NCI-H2029 (cell line): Measurements from ENCODE around the gene ZDHHC22.

ENCODE experiments used
- DNase-seq: peaks from one replicate; lab custom pipeline; 2025; lab: John Stamatoyannopoulos, UW

The ZDHHC22 gene

DNA sequence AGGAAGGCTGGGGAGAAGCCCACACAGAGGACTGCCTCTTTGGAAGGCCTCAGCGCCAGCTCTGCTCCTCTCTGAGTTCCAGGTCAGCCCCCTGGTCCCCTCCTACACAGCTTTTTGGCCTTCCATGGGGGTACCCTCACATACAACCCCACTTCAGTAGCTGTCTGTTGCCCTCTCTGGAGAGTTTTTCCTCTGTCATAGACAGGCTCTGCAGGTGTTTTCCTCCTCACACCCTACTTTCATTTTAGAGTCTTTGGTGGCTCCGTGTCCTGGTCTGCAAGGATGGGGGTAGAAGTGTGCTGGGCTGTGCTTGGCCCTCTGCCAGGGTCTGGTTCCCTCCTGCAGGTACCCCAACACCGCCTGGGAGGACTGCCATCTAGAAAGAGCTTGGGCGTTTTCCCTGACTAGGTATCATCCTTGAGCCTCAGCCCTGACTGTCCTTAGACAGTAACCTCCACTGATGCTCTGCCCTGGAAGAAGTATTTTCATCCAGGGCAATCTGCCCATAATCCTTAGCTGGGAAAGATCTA, 15.1 kb downstream of the ZDHHC22 start:
- DNase-seq = no peak

DNA sequence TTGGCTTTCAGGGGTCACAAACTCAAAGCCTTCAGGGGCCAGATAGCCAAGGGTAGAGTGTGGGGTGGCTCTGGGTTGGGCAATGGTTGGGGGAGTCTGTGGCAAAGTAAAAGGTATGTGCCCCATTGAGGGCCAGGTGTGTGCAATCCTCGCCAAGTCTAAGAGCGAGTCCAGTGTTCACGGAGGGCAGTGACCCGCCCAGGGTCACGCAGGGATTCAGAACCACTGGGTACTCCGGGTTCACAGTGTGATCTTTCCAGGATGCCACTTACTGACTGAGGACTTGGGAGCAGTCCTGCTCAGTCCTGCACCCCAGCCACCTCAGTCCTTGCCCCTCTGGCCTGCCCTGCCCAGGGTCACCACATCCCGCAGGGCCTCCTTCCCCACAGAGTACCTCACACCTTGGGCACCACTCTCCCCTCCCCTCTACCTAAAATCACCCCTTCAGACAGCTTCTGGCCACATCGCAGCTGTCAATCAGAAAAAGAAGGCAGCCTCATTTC, 15.7 kb downstream of the ZDHHC22 start:
- DNase-seq = no peak

DNA sequence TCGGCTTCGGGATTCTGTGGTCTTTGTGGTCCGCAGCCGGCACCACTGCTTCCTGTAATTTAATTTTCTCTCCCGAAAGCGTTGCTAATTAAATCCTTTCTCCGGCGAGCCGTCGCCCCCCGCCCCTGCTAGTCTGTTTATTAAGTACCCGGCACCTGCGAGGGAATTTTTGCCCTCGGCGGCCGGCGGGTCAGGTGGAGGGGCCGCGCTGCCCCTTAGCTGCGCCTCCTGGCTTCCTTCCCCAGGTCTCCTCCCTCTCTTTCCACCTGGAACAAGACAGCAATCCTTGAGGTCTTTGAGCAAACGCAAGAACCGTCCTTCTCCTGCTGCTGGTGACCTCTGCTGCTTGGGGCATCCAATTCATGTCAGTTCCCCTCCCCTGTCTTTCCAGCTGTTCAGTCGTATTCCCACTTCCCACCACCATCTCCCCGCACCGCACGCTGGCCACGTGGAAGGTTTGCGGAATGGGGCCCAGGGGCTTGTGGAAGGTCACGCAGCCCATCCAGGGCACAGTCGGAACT, 16.2 kb downstream of the ZDHHC22 start:
- no peak for DNase-seq

DNA sequence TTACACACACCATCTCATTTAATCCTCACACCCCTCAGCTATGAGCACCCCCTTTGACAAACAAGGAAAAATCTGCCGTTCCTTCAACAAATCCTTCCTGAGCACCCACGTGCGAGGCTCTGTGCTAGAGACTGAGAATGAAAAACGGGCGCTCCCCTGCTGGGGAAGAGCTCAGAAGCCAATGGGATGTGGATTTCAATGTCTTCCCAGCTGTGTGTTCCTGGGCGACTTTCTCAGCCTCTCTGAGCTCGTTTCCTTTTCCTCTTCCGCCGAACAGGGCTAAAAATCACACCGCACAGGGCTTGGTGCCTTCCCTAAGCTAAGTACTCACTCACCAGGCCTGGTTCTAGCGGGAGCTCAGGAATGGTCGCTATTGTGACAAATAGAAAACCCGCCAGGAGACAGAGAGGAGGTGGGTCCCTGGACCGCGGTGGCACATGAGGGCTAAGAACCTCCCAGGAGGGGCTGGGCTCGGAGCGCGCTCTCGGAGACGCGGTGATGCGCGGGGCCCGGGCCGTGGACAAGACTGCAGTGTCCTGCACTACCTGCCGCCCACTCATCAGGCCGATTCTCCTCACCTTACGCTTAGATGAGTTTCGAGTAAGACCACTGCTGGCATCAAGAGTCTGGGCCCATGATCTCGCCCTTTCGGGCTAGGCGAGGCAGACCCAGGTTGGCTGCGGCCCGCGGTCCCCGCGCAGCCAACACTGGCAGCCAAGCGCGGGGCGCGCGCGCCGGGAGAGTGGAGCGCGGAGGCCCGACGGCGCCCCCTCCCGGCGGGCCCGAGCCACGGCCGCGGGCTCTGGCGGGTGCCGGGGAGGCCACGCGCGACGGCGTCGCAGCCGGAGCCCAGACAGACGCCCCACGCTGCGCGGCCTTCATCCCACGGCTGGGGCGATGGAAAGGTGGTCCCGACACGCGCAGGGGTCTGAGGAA, 17.0 kb downstream of the ZDHHC22 start:
- DNase-seq = peak; percentile 26

DNA sequence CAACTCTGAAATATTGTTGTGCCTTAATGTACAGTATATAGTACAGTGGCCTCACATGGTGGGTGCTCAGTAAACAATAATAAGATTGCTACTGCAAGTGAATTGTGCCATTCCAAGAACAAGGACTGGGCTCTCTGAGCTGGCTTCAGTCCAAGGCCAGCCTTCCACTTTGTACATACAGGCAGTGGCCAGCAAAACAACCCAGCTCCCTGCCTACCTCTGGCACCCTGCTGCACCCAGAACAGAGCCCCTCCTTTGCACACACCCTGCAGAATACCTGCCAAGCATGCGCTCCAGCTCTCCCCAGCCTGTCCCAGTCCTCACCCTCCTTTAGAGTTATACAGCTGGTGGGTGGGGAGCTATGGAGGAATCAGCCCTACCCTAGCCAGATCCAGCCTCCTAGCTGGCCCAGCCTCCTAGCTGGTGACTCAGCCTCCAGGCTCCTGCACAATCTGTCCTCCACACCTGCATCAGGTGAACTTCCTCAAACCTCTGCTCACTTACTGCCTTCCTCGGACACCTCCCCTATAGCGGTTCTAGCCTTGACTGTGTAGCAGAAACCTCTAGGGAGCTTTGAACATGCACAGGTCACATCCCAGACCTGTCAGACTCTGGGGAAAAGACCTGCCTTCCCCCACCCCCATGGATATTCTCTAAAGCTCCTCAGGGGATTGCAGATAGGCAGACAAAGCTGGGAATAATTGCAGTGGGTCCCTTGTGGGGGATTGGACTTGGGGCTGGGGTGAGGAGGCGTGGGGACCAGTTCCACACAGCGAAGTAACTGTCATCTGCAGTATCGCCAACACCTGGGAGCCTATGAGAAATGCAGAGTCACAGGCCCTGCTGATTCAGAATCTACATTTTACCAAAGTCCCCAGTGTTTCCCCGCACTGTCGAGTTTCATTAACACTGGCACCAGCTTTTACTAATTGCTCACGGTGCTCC, 17.9 kb downstream of the ZDHHC22 start:
- peak; percentile 81 for DNase-seq

DNA sequence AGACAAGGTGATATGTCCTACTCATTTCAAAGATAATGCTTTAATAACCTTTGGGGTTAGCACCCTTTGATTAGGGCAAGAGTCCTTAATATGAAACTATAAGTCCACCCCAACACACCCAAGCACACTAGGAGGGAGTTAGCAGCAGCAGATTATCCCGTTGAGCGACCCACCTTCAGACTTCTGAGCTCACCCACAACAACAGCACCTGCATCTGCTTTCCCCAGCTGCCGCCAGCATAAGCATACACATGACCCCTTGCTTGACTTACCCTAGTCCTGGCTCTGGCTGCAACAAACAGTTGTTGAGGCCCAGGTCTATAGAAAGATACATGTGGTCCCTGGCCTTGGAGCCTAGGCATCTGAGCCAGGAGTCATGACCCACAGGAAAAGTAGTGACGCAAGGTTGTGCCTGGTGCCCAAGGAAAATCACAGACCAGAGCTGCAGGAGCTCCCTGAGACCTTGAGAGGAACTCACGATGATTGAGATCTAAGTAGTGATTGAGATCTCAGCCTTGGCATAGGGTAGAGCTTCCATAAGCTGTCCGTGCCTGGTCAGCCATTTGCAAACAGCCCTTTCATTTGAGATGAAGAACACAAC, 19.0 kb downstream of the ZDHHC22 start:
- DNase-seq = no peak

DNA sequence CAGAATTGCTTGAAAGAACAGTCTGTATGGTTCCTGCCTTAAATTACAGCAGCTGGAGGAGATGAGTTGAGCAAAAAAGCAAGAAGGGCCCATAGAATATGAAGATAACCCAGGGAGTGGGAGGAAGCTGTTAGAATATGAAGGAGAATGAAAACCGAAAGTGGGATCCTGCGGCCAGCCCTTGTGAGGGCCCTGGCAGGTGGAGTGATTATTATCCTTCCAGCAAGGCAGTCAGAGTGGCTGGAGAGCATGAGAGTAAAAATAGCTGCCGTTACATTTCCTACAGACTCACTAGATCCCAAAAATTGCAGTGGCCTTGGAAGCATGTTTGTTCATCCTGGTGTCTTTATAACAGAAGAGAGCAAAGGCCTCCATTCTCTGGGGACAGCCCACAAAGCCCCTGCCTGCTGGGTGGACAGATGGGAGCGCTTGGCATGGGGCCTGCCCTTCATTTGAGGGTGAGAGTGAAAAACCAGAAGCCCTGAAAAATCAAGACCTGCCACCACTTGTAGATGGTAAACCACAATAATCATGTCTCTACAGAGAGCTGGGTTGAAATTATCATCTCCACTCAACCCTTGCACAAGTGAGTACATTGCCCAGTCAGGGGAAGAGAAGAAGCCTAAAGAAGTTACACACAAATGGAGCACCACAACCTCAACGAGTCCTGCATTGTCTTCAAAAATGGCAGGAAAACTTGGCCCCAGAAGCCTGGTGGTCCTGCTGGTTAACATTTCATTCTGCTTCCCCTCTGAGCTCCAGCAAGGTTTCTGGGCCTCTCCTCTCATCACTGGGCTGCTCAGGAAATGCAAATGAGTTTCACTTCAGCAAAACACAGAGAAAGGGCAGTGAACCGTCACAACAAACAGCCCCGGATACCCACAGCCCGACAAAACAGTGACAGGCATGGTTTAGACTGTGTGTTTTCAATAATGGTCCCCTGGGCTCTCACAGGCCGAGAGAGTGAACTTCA, 20.5 kb downstream of the ZDHHC22 start:
- peak; percentile 38 for DNase-seq

DNA sequence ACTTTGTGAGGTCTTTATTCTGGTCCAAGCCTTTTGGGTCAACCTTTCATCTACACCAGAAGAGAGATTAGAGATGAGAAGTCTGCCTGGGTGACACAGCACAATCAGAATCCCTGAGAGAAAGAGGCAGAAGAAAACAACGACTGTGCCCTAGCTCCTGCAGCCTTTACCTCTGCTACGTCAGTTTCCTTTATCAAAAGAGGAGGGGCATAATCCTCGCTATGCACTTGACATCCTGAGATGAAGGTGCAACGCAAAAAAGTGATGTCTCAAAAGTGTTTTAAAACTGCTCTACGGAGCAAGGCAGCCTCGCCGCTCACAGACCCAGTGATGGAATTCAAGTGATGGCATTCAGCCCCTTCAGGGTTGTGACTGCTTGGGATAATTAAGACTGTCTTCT, 21.7 kb downstream of the ZDHHC22 start:
- no peak for DNase-seq

DNA sequence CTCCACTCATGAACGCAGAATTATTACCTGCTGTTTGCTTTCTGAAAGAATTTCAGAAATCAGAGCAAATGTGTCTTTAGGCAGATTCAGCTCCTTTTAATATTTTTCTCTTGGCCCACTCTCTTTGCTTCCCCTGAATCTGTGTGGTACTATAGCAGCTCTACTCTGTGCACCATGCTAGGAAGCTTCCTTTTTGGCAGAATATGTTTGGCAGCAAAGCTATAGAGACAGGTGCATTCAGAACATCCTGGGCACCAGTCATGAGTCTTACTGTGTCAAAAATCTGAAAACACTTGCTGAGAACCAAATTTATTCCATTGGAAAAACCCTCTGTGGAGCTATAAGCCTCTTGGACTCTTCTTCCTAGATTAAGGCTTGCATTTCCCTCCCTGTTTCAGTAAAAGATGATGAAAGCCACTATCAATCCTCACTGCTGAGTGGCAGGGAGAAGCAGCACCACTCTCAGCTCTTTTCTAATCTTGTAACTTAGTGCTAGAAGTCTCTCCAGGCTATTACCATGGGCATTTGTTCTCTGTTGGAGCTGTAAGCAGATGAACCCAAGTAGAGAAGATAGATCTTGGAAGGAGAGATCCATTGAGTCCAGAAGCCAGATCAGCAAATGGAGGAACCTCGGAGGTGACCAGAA, 25.3 kb downstream of the ZDHHC22 start:
- DNase-seq = no peak

DNA sequence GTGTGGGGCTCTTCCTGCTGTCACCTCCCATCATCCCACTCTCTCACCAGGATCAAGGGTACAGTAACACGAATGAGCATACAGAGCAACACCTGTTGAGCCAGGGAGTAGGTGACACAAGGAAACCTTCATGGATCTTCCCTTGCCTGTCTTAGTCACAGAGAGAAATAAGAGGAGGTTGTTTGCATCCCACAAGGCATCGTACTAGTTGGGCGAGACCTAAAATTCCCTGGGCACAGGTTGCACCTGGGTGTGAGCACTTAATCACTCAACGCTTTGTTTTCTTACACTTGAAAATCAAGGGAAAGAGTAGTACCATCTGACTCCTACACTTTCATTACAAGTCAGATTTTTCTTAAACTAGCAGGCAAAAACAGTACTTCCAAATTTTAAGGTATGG, 27.0 kb downstream of the ZDHHC22 start:
- DNase-seq = no peak

DNA sequence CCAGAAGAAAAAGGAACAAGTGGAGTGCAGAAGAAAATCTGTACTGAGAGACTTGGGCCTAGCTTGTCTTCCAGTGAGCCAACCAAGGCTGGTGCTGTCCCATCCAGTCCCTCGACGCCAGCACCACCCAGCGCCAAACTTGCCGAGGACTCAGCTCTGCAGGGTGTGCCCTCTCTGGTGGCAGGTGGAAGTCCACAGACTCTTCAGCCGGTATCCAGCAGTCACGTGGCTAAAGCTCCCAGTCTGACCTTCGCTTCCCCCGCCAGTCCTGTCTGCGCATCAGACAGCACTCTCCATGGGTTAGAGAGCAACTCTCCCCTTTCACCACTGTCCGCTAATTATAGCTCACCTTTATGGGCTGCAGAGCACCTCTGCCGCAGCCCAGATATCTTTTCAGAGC, 27.9 kb downstream of the ZDHHC22 start:
- DNase-seq = no peak

DNA sequence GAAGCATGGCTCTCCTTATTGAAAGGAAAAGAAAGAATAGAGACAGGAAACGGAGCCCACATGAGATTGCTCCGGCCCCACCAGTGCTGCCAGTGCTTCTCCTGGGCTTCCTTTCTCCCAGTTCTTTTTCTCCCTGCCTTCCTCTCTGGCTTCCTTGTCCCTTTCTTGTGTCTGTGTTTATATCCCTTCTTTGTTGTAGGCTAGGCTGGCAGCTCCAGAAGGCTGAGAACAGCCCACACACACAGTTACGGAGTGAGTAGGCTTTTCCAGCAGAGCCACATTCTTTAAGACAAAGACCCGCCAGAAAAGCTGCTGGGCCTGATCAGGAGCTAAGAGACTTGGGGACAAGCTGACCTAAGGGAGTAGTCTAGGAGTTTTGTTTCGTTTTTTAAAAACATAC, 30.6 kb downstream of the ZDHHC22 start:
- no peak for DNase-seq

DNA sequence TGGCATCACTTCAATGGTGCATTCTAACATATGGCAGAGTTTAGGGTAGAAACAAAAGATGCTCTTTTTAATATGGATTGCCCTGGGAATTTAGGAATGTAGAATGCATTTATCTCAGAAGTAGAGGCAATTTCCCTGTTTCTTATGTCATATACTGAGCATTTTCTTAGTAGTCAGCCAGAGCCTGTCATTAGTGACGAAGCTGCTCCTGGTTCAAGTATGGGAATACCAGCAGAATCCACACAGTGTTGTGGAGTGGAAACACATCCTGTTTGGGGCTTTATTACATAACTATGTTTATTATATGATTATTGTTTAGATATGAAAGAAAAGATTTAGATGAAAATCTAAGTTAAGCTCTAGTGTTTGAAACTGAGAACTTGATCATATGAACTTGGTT, 31.3 kb downstream of the ZDHHC22 start:
- DNase-seq = no peak

DNA sequence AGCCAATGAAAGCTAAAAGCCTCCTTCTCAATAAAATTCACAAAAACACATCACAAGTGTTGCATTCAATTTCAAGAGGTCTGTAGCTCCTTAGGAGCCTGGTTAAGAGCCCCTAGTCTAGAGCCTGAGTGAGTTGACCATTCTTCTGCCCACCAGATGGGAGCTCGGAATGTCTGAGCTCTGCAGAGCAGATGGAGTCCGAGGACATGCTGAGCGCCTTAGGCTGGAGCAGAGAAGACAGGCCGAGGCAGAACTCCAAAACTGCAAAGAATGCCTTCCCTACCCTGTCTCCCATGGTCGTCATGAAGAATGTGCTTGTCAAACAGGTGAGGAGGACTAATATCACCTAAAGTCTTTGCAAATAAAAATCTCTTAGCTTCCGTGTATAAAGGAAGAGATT, 31.9 kb downstream of the ZDHHC22 start:
- no peak for DNase-seq

DNA sequence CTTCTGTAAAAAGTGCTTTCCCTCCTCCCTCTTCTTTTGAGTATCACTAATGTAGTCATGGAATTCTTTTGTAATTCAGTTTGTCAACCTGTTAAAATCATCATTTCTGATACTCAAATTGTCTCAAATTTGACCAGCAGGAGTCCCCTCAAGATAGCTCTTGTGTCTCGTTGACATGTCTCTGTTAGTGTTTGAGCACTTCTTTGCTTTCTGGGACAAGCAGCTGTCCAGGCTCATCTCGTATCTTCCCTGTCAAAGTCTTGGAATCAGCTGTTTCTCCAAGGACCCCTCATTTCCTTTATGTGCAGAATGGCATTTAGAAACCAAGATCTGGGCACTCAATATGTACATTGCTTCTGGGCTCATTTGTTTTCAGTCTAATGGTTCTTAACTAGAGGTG, 32.8 kb downstream of the ZDHHC22 start:
- DNase-seq = no peak

DNA sequence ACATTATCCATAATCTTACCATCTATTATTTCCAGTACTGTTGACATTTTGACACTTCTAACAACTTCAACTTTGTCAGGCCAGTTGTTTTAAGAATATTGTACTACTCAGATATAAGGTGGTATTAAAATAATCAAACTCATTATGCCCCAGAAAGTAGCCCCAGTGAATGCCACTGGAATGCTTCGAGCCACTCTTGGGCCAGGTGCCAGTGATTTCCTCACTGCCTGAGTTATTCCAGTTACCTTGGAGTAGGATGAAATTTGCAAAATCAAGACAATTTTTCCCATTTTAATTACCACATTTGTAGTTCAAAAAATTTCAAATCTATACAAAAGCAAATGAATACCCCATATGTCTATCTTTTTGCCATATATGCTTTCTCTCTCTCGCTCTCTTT, 34.4 kb downstream of the ZDHHC22 start:
- DNase-seq = no peak

DNA sequence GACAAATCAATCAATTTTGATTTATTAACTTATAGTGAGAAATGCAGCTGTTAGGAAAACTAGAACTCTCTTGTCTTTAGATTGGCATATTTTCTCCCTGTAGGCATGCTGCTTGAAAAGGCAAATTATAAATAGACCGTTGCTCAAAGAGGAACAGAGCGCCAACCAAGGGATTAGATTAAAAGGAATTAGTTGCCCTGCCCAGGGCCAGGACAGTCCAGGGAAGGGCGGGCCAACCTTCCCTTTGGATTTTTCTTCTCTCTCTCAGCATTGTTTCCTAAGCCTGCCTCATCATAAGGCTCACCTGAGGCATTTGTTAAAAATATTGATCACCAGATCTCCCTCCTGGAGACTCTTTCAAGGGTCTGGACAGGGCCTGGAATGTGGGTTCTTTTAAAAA, 34.9 kb downstream of the ZDHHC22 start:
- no peak for DNase-seq

DNA sequence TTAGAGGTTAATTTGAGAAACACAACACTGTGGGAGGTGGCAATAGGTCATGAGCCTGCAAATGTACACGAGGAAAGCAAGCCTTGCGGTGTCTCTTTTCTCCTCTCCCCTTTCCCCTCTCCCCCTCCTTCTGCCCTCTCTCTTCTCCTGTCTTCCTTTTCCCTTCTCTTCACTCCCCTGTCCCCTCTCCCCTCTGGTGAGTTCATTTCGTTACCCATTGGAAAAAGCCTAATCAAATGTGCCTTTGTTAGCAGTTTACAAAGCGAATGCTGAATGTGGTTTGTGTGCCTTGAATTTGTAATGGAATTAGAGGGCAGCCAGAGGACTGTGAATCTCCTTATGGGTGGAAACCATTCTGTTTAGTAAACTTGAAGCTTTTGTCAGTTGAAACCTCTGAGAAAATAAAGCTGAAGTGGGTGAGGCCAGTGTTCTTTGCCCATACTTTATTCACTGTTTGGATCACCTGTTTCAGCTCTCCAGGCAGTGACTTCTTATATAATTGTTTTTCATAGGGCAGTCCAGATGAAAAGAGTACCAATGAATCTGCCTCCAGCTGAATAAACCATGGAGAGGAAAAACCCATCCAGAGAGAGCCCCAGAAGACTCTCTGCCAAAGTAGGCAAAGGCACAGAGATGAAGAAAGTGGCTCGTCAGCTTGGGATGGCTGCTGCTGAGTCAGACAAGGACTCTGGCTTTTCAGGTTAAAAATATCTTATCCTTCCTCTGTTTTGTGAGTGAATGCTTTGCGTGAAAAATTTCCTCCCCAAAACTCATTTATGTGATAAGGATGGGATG, 36.2 kb downstream of the ZDHHC22 start:
- no peak for DNase-seq

DNA sequence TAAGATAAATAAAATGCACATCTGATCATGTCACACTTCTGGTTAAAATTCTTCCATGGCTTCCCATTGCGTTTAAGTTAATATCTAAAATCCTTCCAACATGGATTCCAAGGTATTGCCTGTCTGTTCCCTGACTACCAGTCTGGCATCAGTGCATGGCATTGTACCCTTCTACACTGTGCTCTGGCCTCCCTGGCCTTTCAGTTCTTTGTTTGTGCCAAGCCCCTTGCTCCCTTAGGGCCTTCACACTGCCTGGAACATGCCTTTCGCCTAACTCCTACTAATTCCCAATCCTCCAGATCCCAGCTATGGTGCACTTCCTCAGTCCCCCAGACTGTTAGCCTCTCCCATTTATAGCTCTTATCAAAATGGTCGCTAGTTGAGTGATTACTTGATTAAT, 37.2 kb downstream of the ZDHHC22 start:
- no peak for DNase-seq
